ENCODE results near the gene CYP2D6.

- TF ChIP-seq CTCF (IDR thresholded peaks at IDR 0.05; ENCODE audit: poor library complexity) (no peak), EZH2 (IDR thresholded peaks at IDR 0.05; ENCODE audit: borderline replicate concordance) (no peak), EZH2phosphoT487 (IDR thresholded peaks at IDR 0.05; ENCODE audit: low read depth, severe bottlenecking, unreplicated experiment) (no peak)
Observed at GRCh38 chr22:42163515-42163914, 32.9 kb upstream of the CYP2D6 start.

Data from hepatocyte (in vitro differentiated cells).